H1 (cell line): ENCODE data around the gene AP2A2. TPM values are rescaled to one million over a fixed set of nuclear protein-coding genes. Genes with fewer than 3 reads are reported as not detected.

ENCODE experiments used
- CTCF ChIA-PET: fragments of 300-600 bp; sonication (Branson Sonifier 250); formaldehyde crosslinking; loops from one replicate; lab custom pipeline; 2021; ENCODE audit not compliant: partially characterized antibody; lab: Charles Lee
- POLR2A ChIA-PET: fragments of 300-600 bp; sonication (Branson Sonifier 250); formaldehyde crosslinking; loops from one replicate; lab custom pipeline; 2021; ENCODE audit warnings: inconsistent platforms; ENCODE audit not compliant: partially characterized antibody; lab: Charles Lee
- DNase-seq, 2 experiments: peaks; one replicate each; pipeline versions ENCODE4 v3.0.0 to v3.0.0-alpha.2; 2010 to 2022; ENCODE audit warnings: low spot score in 2 of 2, low read depth in 1 of 2, mixed read lengths in 1 of 2
- FAIRE-seq: peaks from 2 replicates; lab custom pipeline; 2011; peaks lifted over from hg19 to GRCh38; lab: Jason Lieb, UNC
- H2AFZ ChIP-seq: 2 replicates; pipeline ENCODE4 v1.8.1; 2012; ENCODE audit warnings: low read length, inconsistent platforms
- H2AK5ac ChIP-seq: 2 replicates; pipeline ENCODE4 v1.6.1; 2013; ENCODE audit warnings: low read depth, low read length
- H2BK120ac ChIP-seq: replicated peaks from 2 replicates; pipeline ENCODE3; 2013; ENCODE audit warnings: low read depth, low read length, inconsistent platforms
- H2BK12ac ChIP-seq: 2 replicates; pipeline ENCODE4 v1.6.1; 2013; ENCODE audit warnings: low read depth, low read length
- H2BK15ac ChIP-seq: 2 replicates; pipeline ENCODE4 v1.6.1; 2013; ENCODE audit warnings: low read length
- H2BK20ac ChIP-seq: 2 replicates; pipeline ENCODE4 v1.6.1; 2013; ENCODE audit warnings: low read length
- H2BK5ac ChIP-seq: 2 replicates; pipeline ENCODE4 v1.6.1; 2013; ENCODE audit warnings: low read depth, low read length
- H3K14ac ChIP-seq: 2 replicates; pipeline ENCODE4 v1.6.1; 2013; ENCODE audit warnings: inconsistent platforms; ENCODE audit not compliant: insufficient read length
- H3K18ac ChIP-seq: 2 replicates; pipeline ENCODE4 v1.6.1; 2013; ENCODE audit warnings: low read length; ENCODE audit errors: extremely low read depth
- H3K23ac ChIP-seq: 2 replicates; pipeline ENCODE4 v1.6.1; 2013; ENCODE audit warnings: inconsistent platforms; ENCODE audit not compliant: insufficient read length
- H3K23me2 ChIP-seq: 2 replicates; pipeline ENCODE4 v1.6.1; 2013; ENCODE audit warnings: low read depth, low read length
- H3K27ac ChIP-seq: 2 replicates; pipeline ENCODE4 v1.6.1; 2011; ENCODE audit warnings: low read depth, low read length, inconsistent platforms
- H3K27me3 ChIP-seq, 4 experiments: replicated peaks in 1 of 4; 1 replicate in 1 of 4; 2 replicates in 3 of 4; pipeline versions ENCODE4 v1.6.1 to v1.8.1; 2011 to 2013; ENCODE audit warnings: low read length in 3 of 4, mild to moderate bottlenecking in 3 of 4, inconsistent platforms in 2 of 4, mixed read lengths in 2 of 4, moderate library complexity in 1 of 4; ENCODE audit not compliant: control insufficient read depth in 3 of 4, insufficient read depth in 3 of 4; ENCODE audit errors: extremely low read depth in 1 of 4
- H3K36me3 ChIP-seq, 4 experiments: 2 replicates each; pipeline versions ENCODE4 v1.6.1 to v1.8.1; 2011 to 2013; ENCODE audit warnings: mild to moderate bottlenecking in 4 of 4, low read length in 3 of 4, moderate library complexity in 2 of 4, control low read depth in 1 of 4, inconsistent platforms in 1 of 4; ENCODE audit not compliant: insufficient read depth in 4 of 4, control insufficient read depth in 2 of 4
- H3K4ac ChIP-seq: replicated peaks from 2 replicates; pipeline ENCODE3; 2013; ENCODE audit warnings: low read length, low read depth, mixed read lengths, inconsistent platforms; ENCODE audit not compliant: insufficient read length
- H3K4me1 ChIP-seq, 4 experiments: replicated peaks in 1 of 4; 1 replicate in 1 of 4; 2 replicates in 3 of 4; pipeline versions ENCODE4 v1.6.1 to v1.8.1; 2011 to 2013; ENCODE audit warnings: low read length in 3 of 4, inconsistent platforms in 2 of 4, mixed read lengths in 1 of 4; ENCODE audit not compliant: insufficient read depth in 4 of 4, control insufficient read depth in 3 of 4
- H3K4me2 ChIP-seq, 2 experiments: 2 replicates each; pipeline versions ENCODE4 v1.6.1 to v1.8.1; 2011 to 2013; ENCODE audit warnings: low read depth in 2 of 2, low read length in 2 of 2, control low read depth in 1 of 2, inconsistent platforms in 1 of 2, mild to moderate bottlenecking in 1 of 2; ENCODE audit not compliant: insufficient read depth in 1 of 2
- H3K4me3 ChIP-seq, 4 experiments: fragments of 200-600, 300-600 bp in 1 of 4; sonication (generic), shearing (Covaris generic), sonication (Bioruptor Twin) in 1 of 4; 2 replicates each; pipeline versions ENCODE4 v1.5.1 to v1.8.1; 2011 to 2016; ENCODE audit warnings: low read length in 4 of 4, low read depth in 3 of 4, control low read depth in 2 of 4, inconsistent platforms in 2 of 4, mild to moderate bottlenecking in 2 of 4, mixed read lengths in 1 of 4, moderate library complexity in 1 of 4; ENCODE audit not compliant: insufficient read depth in 2 of 4; ENCODE audit errors: extremely low read depth in 1 of 4
- H3K56ac ChIP-seq: replicated peaks from 2 replicates; pipeline ENCODE3; 2013; ENCODE audit warnings: low read depth, mild to moderate bottlenecking, mixed read lengths, low read length, inconsistent platforms; ENCODE audit not compliant: insufficient read length
- H3K79me1 ChIP-seq: 2 replicates; pipeline ENCODE4 v1.6.1; 2013; ENCODE audit warnings: low read depth, low read length, control low read depth
- H3K79me2 ChIP-seq, 2 experiments: 2 replicates each; pipeline versions ENCODE4 v1.6.1 to v1.8.1; 2012 to 2013; ENCODE audit warnings: low read length in 2 of 2, mild to moderate bottlenecking in 2 of 2, inconsistent platforms in 1 of 2; ENCODE audit not compliant: insufficient read depth in 2 of 2, control insufficient read depth in 1 of 2
- H3K9ac ChIP-seq, 4 experiments: replicated peaks in 1 of 4; 1 replicate in 1 of 4; 2 replicates in 3 of 4; pipeline versions ENCODE4 v1.6.1 to v1.8.1; 2011 to 2013; ENCODE audit warnings: low read depth in 3 of 4, low read length in 3 of 4, control low read depth in 2 of 4, mild to moderate bottlenecking in 2 of 4, moderate library complexity in 2 of 4, inconsistent platforms in 1 of 4; ENCODE audit errors: extremely low read depth in 1 of 4
- H3K9me3 ChIP-seq, 2 experiments: 2 replicates each; pipeline versions ENCODE4 v1.6.1 to v1.8.1; 2012 to 2013; ENCODE audit warnings: mild to moderate bottlenecking in 2 of 2, moderate library complexity in 2 of 2, control low read depth in 1 of 2, inconsistent platforms in 1 of 2, low read depth in 1 of 2, low read length in 1 of 2, mixed read lengths in 1 of 2; ENCODE audit not compliant: insufficient read depth in 2 of 2
- H4K20me1 ChIP-seq, 2 experiments: replicated peaks in 1 of 2; 2 replicates each; pipeline versions ENCODE3 to v1.8.1; 2011 to 2013; ENCODE audit warnings: inconsistent platforms in 2 of 2, low read length in 2 of 2, mild to moderate bottlenecking in 1 of 2; ENCODE audit not compliant: insufficient read depth in 2 of 2, control insufficient read depth in 1 of 2
- H4K5ac ChIP-seq: 2 replicates; pipeline ENCODE4 v1.6.1; 2013; ENCODE audit warnings: low read length, low read depth, mixed read lengths, inconsistent platforms; ENCODE audit not compliant: insufficient read length
- H4K8ac ChIP-seq: 2 replicates; pipeline ENCODE4 v1.8.0; 2013; ENCODE audit warnings: mild to moderate bottlenecking, moderate library complexity, low read length, inconsistent platforms; ENCODE audit not compliant: insufficient read depth; ENCODE audit errors: extremely low read depth
- H4K91ac ChIP-seq: replicated peaks from 2 replicates; pipeline ENCODE3; 2013; ENCODE audit warnings: low read length, mixed read lengths, inconsistent platforms; ENCODE audit not compliant: insufficient read length
- CEBPB ChIP-seq: IDR thresholded peaks from 2 replicates; pipeline ENCODE4 v1.6.1; 2012; ENCODE audit warnings: low read depth, low read length
- CTCF ChIP-seq, 3 experiments: IDR thresholded peaks; 1 replicate in 2 of 3; 2 replicates in 1 of 3; pipeline versions ENCODE4 v1.5.1 to v1.6.1; 2011; ENCODE audit warnings: low read length in 3 of 3, mild to moderate bottlenecking in 3 of 3, inconsistent platforms in 2 of 3, low read depth in 1 of 3, moderate library complexity in 1 of 3; ENCODE audit not compliant: insufficient read depth in 1 of 3; ENCODE audit errors: control extremely low read depth in 1 of 3
- POU5F1 ChIP-seq: IDR thresholded peaks from 2 replicates; pipeline ENCODE4 v1.6.1; 2011; ENCODE audit warnings: low read depth, mild to moderate bottlenecking, low read length, moderate library complexity
- RBBP5 ChIP-seq: IDR thresholded peaks from 2 replicates; pipeline ENCODE4 v1.7.1; 2012; ENCODE audit warnings: low read depth, mild to moderate bottlenecking, inconsistent platforms, low read length, moderate library complexity, borderline replicate concordance
- RNF2 ChIP-seq: fragments of 200-900, 300-1000 bp; sonication (generic); IDR thresholded peaks from 2 replicates; pipeline ENCODE4 v1.7.1; 2016; ENCODE audit warnings: borderline replicate concordance, low read depth, mild to moderate bottlenecking, antibody characterized with exemption, low read length; ENCODE audit not compliant: poor library complexity, severe bottlenecking; ENCODE audit errors: missing control alignments
- SIN3A ChIP-seq, 2 experiments: IDR thresholded peaks in 1 of 2; conservative IDR thresholded peaks in 1 of 2; 2 replicates each; pipeline ENCODE4 v1.6.1; 2011 to 2012; ENCODE audit warnings: low read length in 2 of 2, improper control_type of control experiment in 1 of 2, low read depth in 1 of 2, mild to moderate bottlenecking in 1 of 2
- SIRT6 ChIP-seq: IDR thresholded peaks from one replicate; pipeline ENCODE4 v1.7.1; 2012; ENCODE audit warnings: low read length, inconsistent platforms
- SUZ12 ChIP-seq: fragments of 200-600 bp; sonication (generic); IDR thresholded peaks from 2 replicates; pipeline ENCODE4 v1.6.1; 2012; ENCODE audit warnings: mild to moderate bottlenecking, inconsistent platforms, low read length, moderate library complexity, mixed read lengths
- TEAD4 ChIP-seq: IDR thresholded peaks from 2 replicates; pipeline ENCODE4 v1.6.1; 2012; ENCODE audit warnings: low read depth, low read length, inconsistent platforms, mixed read lengths
- ZNF274 ChIP-seq: IDR thresholded peaks from 2 replicates; pipeline ENCODE4 v1.7.0; 2012; ENCODE audit warnings: low read length, borderline replicate concordance; ENCODE audit errors: extremely low read depth
- WGBS, 2 experiments: shearing (Covaris generic) in 1 of 2; methylation state at CpG; one replicate each; pipeline versions ENCODE4 v1.1.6 to v1.1.7; 2013 to 2015; ENCODE audit warnings: low lambda C conversion rate in 2 of 2, mixed read lengths in 2 of 2, inconsistent platforms in 1 of 2, low coverage in 1 of 2, missing lambda C conversion rate in 1 of 2; ENCODE audit not compliant: insufficient replicate concordance in 2 of 2, insufficient coverage in 1 of 2, insufficient read length in 1 of 2; ENCODE audit errors: extremely low coverage in 1 of 2, missing lambda C conversion rate in 1 of 2; 5-methylcytosine and 5-hydroxymethylcytosine counted together
- polyA plus RNA-seq, 7 experiments: library from polyadenylated mRNA; depleted of rRNA in 3 of 7; stranded (reverse) in 5 of 7; unstranded in 2 of 7; fragments of >200 nt in 5 of 7; fragments of 200-250 nt in 2 of 7; gene quantifications; 1 replicate in 5 of 7; 2 replicates in 1 of 7; 4 replicates in 1 of 7; pipeline versions ENCODE4 v1.2.1 to v1.2.3, GENCODE V29; 2011 to 2013; ENCODE audit warnings: missing spikeins in 2 of 7, mixed read lengths in 2 of 7
- total RNA-seq: library from RNA; stranded (reverse); fragmentation: NEBNext Ultra II Directional; extraction: Animal tissue kit (Norgen Biotek cat#: 25700); gene quantifications from 2 replicates; pipeline ENCODE4 v1.2.1, GENCODE V29; 2021

AP2A2 gene
- total and polyA plus RNA-seq, 2 of the 8 experiments (the other 6 are each of a cell fraction or from before 2014, with no cell fraction given) = 50.0 to 65.0 TPM

- no peak overlapping the region for H3K4me2 ChIP-seq
- no peak for FAIRE-seq
- 93% methylated on average over 15 of the region's 17 CpGs; no CpG with 5 or more reads in 1 of the 2 experiments for WGBS, 2 experiments
- no peaks in the 10 kb centered on the region for H3K79me2 ChIP-seq
- H3K23me2 ChIP-seq = no peaks in the 10 kb centered on the region
- H3K27ac ChIP-seq = no peak overlapping the region
- H3K4ac ChIP-seq = no peak overlapping the region
- CTCF ChIA-PET = interaction anchor here (0.9 to 1.7 kb wide), 3 partner anchors 13 to 204 kb away, joined by 3 to 5 read pairs (median 4); no protein-coding TSS in a partner anchor
- H2BK20ac ChIP-seq = no peak overlapping the region
- POLR2A ChIA-PET = no interaction called here
- H2AFZ ChIP-seq = no peak overlapping the region
- no peak overlapping the region for H3K18ac ChIP-seq
- H2BK5ac ChIP-seq = no peak overlapping the region
- H4K5ac ChIP-seq = no peak overlapping the region
- H3K56ac ChIP-seq = no peak overlapping the region
- H3K23ac ChIP-seq = no peak overlapping the region
- H4K8ac ChIP-seq = no peak overlapping the region
- H3K79me1 ChIP-seq = no peaks in the 10 kb centered on the region
- no peak overlapping the region for H2BK15ac ChIP-seq
- H2BK12ac ChIP-seq = no peak overlapping the region
- H2AK5ac ChIP-seq = no peak overlapping the region
- no peak overlapping the region for H3K14ac ChIP-seq
- H3K4me1 ChIP-seq = no peaks in the 10 kb centered on the region
- H3K9ac ChIP-seq = no peak overlapping the region
- H4K20me1 ChIP-seq = peaks cover 0 to 3% of the 10 kb centered on the region in 2 experiments
- no peak overlapping the region for H3K4me3 ChIP-seq
- no peaks in the 10 kb centered on the region for H3K9me3 ChIP-seq
- DNase-seq = no peak
- no peaks in the 10 kb centered on the region for H3K36me3 ChIP-seq
- H4K91ac ChIP-seq = no peak overlapping the region
- H2BK120ac ChIP-seq = no peak overlapping the region
- no peaks in the 10 kb centered on the region for H3K27me3 ChIP-seq
- TF ChIP-seq CEBPB = no peak
- TF ChIP-seq ZNF274 = no peak
- TF ChIP-seq SUZ12 = no peak
- no peak for TF ChIP-seq SIN3A (conservative IDR thresholded peaks at IDR 0.05 in 1 of 2, IDR thresholded peaks at IDR 0.05 in 1 of 2; ENCODE audit: low read depth in 1 of 2, low read length in 2 of 2)
- no peak for TF ChIP-seq RNF2
- TF ChIP-seq CTCF (IDR thresholded peaks at IDR 0.05; ENCODE audit: control extremely low read depth in 1 of 3, insufficient read depth in 1 of 3, low read depth in 1 of 3, low read length in 3 of 3) = no peak
- no peak for TF ChIP-seq TEAD4
- no peak for TF ChIP-seq POU5F1
- no peak for TF ChIP-seq RBBP5
- TF ChIP-seq SIRT6 = no peak
Measured at GRCh38 chr11:1055109-1055703, 129.5 kb downstream of the AP2A2 start.
